Sigmoid colon (tissue), 4 donors: Measurements from ENCODE around the gene AGBL1.

ENCODE experiments used
- CTCF ChIP-seq, 4 experiments: fragments of 450-650 bp in 3 of 4; fragments of 200-600 bp in 1 of 4; IDR thresholded peaks; one replicate each; pipeline ENCODE4 v1.5.1; 2016 to 2019; ENCODE audit warnings: antibody characterized with exemption in 4 of 4, mild to moderate bottlenecking in 3 of 4, moderate library complexity in 2 of 4
- POLR2AphosphoS5 ChIP-seq, 4 donors: sonication (generic); formaldehyde crosslinking; IDR thresholded peaks; one replicate each; pipeline ENCODE4 v1.6.1; 2017; ENCODE audit warnings: antibody characterized with exemption in 4 of 4

DNA sequence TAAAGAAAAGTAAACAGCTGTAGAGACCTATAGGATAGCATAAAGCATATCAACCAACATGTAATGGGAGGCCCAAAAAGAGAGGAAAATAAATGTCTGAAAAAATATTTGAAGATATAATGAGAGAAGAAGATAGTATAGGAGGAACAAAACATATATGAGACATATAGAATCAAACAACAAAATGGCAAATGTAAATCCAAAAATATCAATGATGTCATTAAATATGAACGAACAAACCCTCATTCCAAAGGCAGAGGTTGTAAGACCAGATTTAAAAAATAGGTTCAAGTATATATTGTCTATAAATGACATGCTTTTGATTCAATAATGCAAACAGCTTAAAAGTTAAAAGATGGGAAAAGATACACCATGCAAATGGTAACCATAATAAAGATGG, 470.4 kb downstream of the AGBL1 start:
- TF ChIP-seq POLR2AphosphoS5 (IDR thresholded peaks at IDR 0.05) (no peak), CTCF (IDR thresholded peaks at IDR 0.05) (no peak)
